ENCODE measurements around the gene ACBD7. TPM values are rescaled to one million over a fixed set of nuclear protein-coding genes. Genes with fewer than 3 reads are reported as not detected.

Gene ACBD7
- total RNA-seq, 1 donor from 2014 or later = not detected

GRCh38 chr10:15052121-15052520, 36.5 kb downstream of the ACBD7 start:
- H3K27me3 ChIP-seq = no peaks in the 10 kb centered on the region
- H3K9me3 ChIP-seq = no peaks in the 10 kb centered on the region
- no peak for ATAC-seq
- TF ChIP-seq, protein P1, sequence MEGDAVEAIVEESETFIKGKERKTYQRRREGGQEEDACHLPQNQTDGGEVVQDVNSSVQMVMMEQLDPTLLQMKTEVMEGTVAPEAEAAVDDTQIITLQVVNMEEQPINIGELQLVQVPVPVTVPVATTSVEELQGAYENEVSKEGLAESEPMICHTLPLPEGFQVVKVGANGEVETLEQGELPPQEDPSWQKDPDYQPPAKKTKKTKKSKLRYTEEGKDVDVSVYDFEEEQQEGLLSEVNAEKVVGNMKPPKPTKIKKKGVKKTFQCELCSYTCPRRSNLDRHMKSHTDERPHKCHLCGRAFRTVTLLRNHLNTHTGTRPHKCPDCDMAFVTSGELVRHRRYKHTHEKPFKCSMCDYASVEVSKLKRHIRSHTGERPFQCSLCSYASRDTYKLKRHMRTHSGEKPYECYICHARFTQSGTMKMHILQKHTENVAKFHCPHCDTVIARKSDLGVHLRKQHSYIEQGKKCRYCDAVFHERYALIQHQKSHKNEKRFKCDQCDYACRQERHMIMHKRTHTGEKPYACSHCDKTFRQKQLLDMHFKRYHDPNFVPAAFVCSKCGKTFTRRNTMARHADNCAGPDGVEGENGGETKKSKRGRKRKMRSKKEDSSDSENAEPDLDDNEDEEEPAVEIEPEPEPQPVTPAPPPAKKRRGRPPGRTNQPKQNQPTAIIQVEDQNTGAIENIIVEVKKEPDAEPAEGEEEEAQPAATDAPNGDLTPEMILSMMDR (IDR thresholded peaks at IDR 0.05) = no peak
- no peaks in the 10 kb centered on the region for H3K36me3 ChIP-seq
- intact Hi-C loops (cut with DNase I) = no loop called here
- H3K4me3 ChIP-seq = no peak overlapping the region
- no peak for DNase-seq
- no peak overlapping the region for H3K27ac ChIP-seq
- no peaks in the 10 kb centered on the region for H3K4me1 ChIP-seq

GRCh38 chr10:15049533-15049932, 39.0 kb downstream of the ACBD7 start:
- TF ChIP-seq, protein P1 (IDR thresholded peaks at IDR 0.05) = no peak
- DNase-seq = no peak
- ATAC-seq = no peak
- no peaks in the 10 kb centered on the region for H3K4me1 ChIP-seq
- H3K27me3 ChIP-seq = no peaks in the 10 kb centered on the region
- no peaks in the 10 kb centered on the region for H3K36me3 ChIP-seq
- no peak overlapping the region for H3K27ac ChIP-seq
- H3K4me3 ChIP-seq = no peak overlapping the region
- intact Hi-C loops (cut with DNase I) = no loop called here
- no peaks in the 10 kb centered on the region for H3K9me3 ChIP-seq

- no peak overlapping the region for H3K4me3 ChIP-seq
- no peaks in the 10 kb centered on the region for H3K4me1 ChIP-seq
- TF ChIP-seq, protein P1 (IDR thresholded peaks at IDR 0.05) = no peak
- H3K27me3 ChIP-seq = no peaks in the 10 kb centered on the region
- H3K9me3 ChIP-seq = no peaks in the 10 kb centered on the region
- intact Hi-C loops (cut with DNase I) = no loop called here
- peak; percentile 27 for ATAC-seq
- no peak for DNase-seq
- H3K27ac ChIP-seq = no peak overlapping the region
- H3K36me3 ChIP-seq = no peaks in the 10 kb centered on the region
These were observed 42.0 kb downstream of the ACBD7 start for GRCh38 chr10:15046626-15047025.

DNA sequence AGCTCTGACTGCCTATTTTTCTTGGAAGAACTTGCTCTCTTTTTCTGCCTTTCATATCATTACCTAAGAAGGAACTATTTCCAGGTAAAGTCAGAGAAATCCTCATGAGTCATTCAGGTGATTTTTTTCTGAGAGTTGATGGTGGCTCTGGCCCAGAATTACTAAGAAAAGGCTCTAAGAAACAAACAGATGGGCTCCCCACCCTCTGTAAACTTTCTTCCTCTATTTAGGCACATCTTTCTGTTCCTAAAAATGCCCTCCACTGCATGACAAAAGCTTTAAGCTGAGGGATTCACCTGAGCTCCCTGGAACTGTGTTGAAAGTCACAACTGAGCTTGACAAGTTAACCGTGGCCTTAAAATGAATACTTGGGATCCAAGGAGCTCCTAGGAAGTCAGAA, 43.2 kb downstream of the ACBD7 start:
- H3K9me3 ChIP-seq = no peaks in the 10 kb centered on the region
- intact Hi-C loops (cut with DNase I) = no loop called here
- DNase-seq (no peak), ATAC-seq (no peak)
- no peaks in the 10 kb centered on the region for H3K4me1 ChIP-seq
- no peak overlapping the region for H3K4me3 ChIP-seq
- H3K27me3 ChIP-seq = no peaks in the 10 kb centered on the region
- TF ChIP-seq, protein P1 (IDR thresholded peaks at IDR 0.05) = no peak
- no peak overlapping the region for H3K27ac ChIP-seq
- H3K36me3 ChIP-seq = no peaks in the 10 kb centered on the region

DNA sequence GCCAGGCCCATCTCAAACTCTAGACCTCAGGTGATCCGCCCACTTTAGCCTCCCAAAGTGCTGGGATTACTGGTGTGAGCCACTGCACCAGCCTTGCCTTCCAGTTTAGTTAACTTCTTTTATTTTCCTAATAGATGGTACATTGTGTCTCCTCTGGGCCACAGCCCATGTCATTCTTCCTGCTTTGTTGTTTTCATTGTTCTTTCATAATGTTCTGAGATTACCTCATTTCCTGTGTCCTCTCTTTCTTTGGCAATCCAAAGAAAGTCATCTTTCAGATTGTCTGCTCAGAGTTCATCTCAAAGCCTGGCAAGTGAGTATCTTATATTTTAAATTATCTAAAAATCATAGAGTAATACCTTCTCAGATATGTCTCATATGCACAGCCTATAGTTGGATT, 44.9 kb downstream of the ACBD7 start, which contains the start of gene OLAH:
Gene OLAH (plus strand): TSS at position 270 of the 400 bp plus-strand sequence. CDS start 3,346 bp downstream, outside the sequence.
- H3K4me3 ChIP-seq = no peak within 1 kb of the TSS
- H3K27ac ChIP-seq = no peak within 1 kb of the TSS
- no peak for DNase-seq
- no peaks in the 10 kb centered on the region for H3K9me3 ChIP-seq
- no peaks in the 10 kb centered on the region for H3K27me3 ChIP-seq
- TF ChIP-seq, protein P1 (IDR thresholded peaks at IDR 0.05) = no peak
- H3K4me1 ChIP-seq = no peaks in the 10 kb centered on the region
- intact Hi-C loops (cut with DNase I) = no loop called here
- peak; percentile 47 for ATAC-seq
- H3K36me3 ChIP-seq = no peaks in the 10 kb centered on the region

GRCh38 chr10:15038416-15038815, 50.2 kb downstream of the ACBD7 start:
- H3K4me3 ChIP-seq = no peak overlapping the region
- DNase-seq = no peak
- intact Hi-C loops (cut with DNase I) = no loop called here
- TF ChIP-seq, protein P1 (IDR thresholded peaks at IDR 0.05) = no peak
- H3K27me3 ChIP-seq = no peaks in the 10 kb centered on the region
- H3K4me1 ChIP-seq = no peaks in the 10 kb centered on the region
- H3K27ac ChIP-seq = no peak overlapping the region
- H3K9me3 ChIP-seq = no peaks in the 10 kb centered on the region
- H3K36me3 ChIP-seq = no peaks in the 10 kb centered on the region
- ATAC-seq = no peak

Data from upper lobe of right lung (tissue), 1 donor.